ENCODE results near the gene PBX3. TPM values are rescaled to one million over a fixed set of nuclear protein-coding genes. Genes with fewer than 3 reads are reported as not detected.

The PBX3 gene
- total and polyA plus RNA-seq, 4 donors, result 7.3 to 18.9 (median 11.1) TPM

DNA sequence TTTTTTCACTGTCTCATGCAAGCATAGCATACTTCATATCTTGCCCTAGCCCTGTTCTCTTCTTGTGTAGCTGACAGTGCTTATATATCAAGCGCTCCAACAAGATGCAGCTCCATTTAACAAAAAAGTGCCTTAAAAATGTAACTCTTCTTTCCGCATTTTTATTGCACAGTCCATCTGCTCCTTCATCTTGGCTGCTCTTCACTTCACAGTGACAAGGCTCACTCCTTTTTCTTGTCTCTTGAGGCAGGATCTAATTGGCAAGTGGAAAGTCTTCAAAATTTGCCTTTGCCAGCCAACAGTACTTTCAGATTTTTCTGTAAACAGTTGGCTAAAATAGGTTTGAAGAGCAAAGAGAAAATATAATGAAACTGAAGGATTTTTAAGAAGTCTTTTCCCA lies 161.8 kb downstream of the PBX3 start:
- peaks cover 0 to 5% (median 1%) of the 10 kb centered on the region in 4 donors for H3K4me1 ChIP-seq (ENCODE audit: control insufficient read depth in 4 of 4, insufficient read depth in 4 of 4, low read length in 3 of 4)
- no peak overlapping the region for H3K9ac ChIP-seq (ENCODE audit: low read depth in 1 of 2, low read length in 2 of 2)
- H3K36me3 ChIP-seq (ENCODE audit: control insufficient read depth in 4 of 4, insufficient read depth in 3 of 4, low read depth in 1 of 4, low read length in 3 of 4), result no peaks in the 10 kb centered on the region
- no peak overlapping the region for H3K27ac ChIP-seq (ENCODE audit: low read depth in 1 of 2, low read length in 2 of 2)
- no peaks in the 10 kb centered on the region for H3K27me3 ChIP-seq (ENCODE audit: control insufficient read depth in 4 of 4, insufficient read depth in 4 of 4, low read length in 3 of 4)
- DNase-seq (ENCODE audit: low spot score), result no peak
- H3K4me3 ChIP-seq (ENCODE audit: low read depth in 1 of 3, low read length in 3 of 3), result no peak overlapping the region
- 97% methylated on average over 2 of the region's 2 CpGs for WGBS
- no peaks in the 10 kb centered on the region for H3K9me3 ChIP-seq (ENCODE audit: control insufficient read depth in 4 of 4, low read length in 3 of 4)
- TF ChIP-seq, protein P1, sequence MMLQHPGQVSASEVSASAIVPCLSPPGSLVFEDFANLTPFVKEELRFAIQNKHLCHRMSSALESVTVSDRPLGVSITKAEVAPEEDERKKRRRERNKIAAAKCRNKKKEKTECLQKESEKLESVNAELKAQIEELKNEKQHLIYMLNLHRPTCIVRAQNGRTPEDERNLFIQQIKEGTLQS (IDR thresholded peaks at IDR 0.05), result no peak
- TF ChIP-seq FOXA2 (IDR thresholded peaks at IDR 0.05) (no peak), EGR1 (IDR thresholded peaks at IDR 0.05; ENCODE audit: low read depth in 2 of 2) (no peak), FOXA1 (IDR thresholded peaks at IDR 0.05) (no peak), HNF4A (conservative IDR thresholded peaks at IDR 0.05) (no peak), SP1 (IDR thresholded peaks at IDR 0.05) (no peak), RAD21 (IDR thresholded peaks at IDR 0.05) (no peak)
- TF ChIP-seq, protein P2, sequence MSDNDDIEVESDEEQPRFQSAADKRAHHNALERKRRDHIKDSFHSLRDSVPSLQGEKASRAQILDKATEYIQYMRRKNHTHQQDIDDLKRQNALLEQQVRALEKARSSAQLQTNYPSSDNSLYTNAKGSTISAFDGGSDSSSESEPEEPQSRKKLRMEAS (IDR thresholded peaks at IDR 0.05), result no peak
- TF ChIP-seq, protein P3, sequence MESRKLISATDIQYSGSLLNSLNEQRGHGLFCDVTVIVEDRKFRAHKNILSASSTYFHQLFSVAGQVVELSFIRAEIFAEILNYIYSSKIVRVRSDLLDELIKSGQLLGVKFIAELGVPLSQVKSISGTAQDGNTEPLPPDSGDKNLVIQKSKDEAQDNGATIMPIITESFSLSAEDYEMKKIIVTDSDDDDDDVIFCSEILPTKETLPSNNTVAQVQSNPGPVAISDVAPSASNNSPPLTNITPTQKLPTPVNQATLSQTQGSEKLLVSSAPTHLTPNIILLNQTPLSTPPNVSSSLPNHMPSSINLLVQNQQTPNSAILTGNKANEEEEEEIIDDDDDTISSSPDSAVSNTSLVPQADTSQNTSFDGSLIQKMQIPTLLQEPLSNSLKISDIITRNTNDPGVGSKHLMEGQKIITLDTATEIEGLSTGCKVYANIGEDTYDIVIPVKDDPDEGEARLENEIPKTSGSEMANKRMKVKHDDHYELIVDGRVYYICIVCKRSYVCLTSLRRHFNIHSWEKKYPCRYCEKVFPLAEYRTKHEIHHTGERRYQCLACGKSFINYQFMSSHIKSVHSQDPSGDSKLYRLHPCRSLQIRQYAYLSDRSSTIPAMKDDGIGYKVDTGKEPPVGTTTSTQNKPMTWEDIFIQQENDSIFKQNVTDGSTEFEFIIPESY (IDR thresholded peaks at IDR 0.05), result no peak
- TF ChIP-seq, protein P4, sequence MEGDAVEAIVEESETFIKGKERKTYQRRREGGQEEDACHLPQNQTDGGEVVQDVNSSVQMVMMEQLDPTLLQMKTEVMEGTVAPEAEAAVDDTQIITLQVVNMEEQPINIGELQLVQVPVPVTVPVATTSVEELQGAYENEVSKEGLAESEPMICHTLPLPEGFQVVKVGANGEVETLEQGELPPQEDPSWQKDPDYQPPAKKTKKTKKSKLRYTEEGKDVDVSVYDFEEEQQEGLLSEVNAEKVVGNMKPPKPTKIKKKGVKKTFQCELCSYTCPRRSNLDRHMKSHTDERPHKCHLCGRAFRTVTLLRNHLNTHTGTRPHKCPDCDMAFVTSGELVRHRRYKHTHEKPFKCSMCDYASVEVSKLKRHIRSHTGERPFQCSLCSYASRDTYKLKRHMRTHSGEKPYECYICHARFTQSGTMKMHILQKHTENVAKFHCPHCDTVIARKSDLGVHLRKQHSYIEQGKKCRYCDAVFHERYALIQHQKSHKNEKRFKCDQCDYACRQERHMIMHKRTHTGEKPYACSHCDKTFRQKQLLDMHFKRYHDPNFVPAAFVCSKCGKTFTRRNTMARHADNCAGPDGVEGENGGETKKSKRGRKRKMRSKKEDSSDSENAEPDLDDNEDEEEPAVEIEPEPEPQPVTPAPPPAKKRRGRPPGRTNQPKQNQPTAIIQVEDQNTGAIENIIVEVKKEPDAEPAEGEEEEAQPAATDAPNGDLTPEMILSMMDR (IDR thresholded peaks at IDR 0.05; ENCODE audit: low read depth, low read length, missing input control), result no peak

DNA sequence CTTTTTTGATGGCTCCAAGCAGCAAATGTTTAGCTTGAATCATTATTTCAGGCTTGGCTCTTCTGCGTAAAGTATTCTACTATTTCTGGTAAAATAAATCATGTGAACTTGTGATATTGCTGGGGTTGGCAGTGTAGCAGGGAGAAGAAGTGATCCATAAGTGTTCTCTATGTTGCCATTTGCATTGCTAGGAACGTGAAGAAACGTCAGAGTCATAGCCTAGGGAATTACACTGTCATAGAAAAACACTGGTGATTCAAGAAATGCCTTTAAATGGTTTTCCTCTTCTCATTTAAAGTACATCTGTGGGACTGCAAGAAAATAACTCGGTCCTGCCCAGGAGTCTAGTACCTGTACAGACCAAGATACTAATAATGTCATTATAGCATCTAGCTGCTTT lies 162.3 kb downstream of the PBX3 start:
- H3K27ac ChIP-seq (ENCODE audit: low read depth in 1 of 2, low read length in 2 of 2), result no peak overlapping the region
- no peak for DNase-seq (ENCODE audit: low spot score)
- H3K9ac ChIP-seq (ENCODE audit: low read depth in 1 of 2, low read length in 2 of 2), result no peak overlapping the region
- peaks cover 0 to 9% (median 3%) of the 10 kb centered on the region in 4 donors for H3K4me1 ChIP-seq (ENCODE audit: control insufficient read depth in 4 of 4, insufficient read depth in 4 of 4, low read length in 3 of 4)
- H3K36me3 ChIP-seq (ENCODE audit: control insufficient read depth in 4 of 4, insufficient read depth in 3 of 4, low read depth in 1 of 4, low read length in 3 of 4), result no peaks in the 10 kb centered on the region
- H3K27me3 ChIP-seq (ENCODE audit: control insufficient read depth in 4 of 4, insufficient read depth in 4 of 4, low read length in 3 of 4), result no peaks in the 10 kb centered on the region
- 95% methylated on average over 4 of the region's 4 CpGs for WGBS
- no peaks in the 10 kb centered on the region for H3K9me3 ChIP-seq (ENCODE audit: control insufficient read depth in 4 of 4, low read length in 3 of 4)
- TF ChIP-seq, protein P1 (IDR thresholded peaks at IDR 0.05), result no peak
- TF ChIP-seq HNF4A (conservative IDR thresholded peaks at IDR 0.05), result no peak
- TF ChIP-seq RXRA (IDR thresholded peaks at IDR 0.05), result no peak
- no peak for TF ChIP-seq JUND (IDR thresholded peaks at IDR 0.05)
- no peak for TF ChIP-seq TAF1 (conservative IDR thresholded peaks at IDR 0.05)
- TF ChIP-seq, protein P5, sequence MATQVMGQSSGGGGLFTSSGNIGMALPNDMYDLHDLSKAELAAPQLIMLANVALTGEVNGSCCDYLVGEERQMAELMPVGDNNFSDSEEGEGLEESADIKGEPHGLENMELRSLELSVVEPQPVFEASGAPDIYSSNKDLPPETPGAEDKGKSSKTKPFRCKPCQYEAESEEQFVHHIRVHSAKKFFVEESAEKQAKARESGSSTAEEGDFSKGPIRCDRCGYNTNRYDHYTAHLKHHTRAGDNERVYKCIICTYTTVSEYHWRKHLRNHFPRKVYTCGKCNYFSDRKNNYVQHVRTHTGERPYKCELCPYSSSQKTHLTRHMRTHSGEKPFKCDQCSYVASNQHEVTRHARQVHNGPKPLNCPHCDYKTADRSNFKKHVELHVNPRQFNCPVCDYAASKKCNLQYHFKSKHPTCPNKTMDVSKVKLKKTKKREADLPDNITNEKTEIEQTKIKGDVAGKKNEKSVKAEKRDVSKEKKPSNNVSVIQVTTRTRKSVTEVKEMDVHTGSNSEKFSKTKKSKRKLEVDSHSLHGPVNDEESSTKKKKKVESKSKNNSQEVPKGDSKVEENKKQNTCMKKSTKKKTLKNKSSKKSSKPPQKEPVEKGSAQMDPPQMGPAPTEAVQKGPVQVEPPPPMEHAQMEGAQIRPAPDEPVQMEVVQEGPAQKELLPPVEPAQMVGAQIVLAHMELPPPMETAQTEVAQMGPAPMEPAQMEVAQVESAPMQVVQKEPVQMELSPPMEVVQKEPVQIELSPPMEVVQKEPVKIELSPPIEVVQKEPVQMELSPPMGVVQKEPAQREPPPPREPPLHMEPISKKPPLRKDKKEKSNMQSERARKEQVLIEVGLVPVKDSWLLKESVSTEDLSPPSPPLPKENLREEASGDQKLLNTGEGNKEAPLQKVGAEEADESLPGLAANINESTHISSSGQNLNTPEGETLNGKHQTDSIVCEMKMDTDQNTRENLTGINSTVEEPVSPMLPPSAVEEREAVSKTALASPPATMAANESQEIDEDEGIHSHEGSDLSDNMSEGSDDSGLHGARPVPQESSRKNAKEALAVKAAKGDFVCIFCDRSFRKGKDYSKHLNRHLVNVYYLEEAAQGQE (IDR thresholded peaks at IDR 0.05), result no peak
- no peak for TF ChIP-seq YY1 (IDR thresholded peaks at IDR 0.05)
- TF ChIP-seq GABPA (IDR thresholded peaks at IDR 0.05 in 1 of 2, conservative IDR thresholded peaks at IDR 0.05 in 1 of 2), result no peak
- no peak for TF ChIP-seq SP1 (IDR thresholded peaks at IDR 0.05)
- TF ChIP-seq, protein P2 (IDR thresholded peaks at IDR 0.05), result no peak
- no peak for TF ChIP-seq EGR1 (IDR thresholded peaks at IDR 0.05; ENCODE audit: low read depth in 2 of 2)
- TF ChIP-seq, protein P3 (IDR thresholded peaks at IDR 0.05), result no peak
- TF ChIP-seq HNF4G (IDR thresholded peaks at IDR 0.05), result no peak
- TF ChIP-seq, protein P4 (IDR thresholded peaks at IDR 0.05; ENCODE audit: low read depth, low read length, missing input control), result no peak
- no peak for TF ChIP-seq FOXA1 (IDR thresholded peaks at IDR 0.05)
- TF ChIP-seq FOXA2 (IDR thresholded peaks at IDR 0.05), result no peak
- no peak for TF ChIP-seq NR2F2 (IDR thresholded peaks at IDR 0.05)
- TF ChIP-seq RAD21 (IDR thresholded peaks at IDR 0.05), result no peak
- no peak overlapping the region for H3K4me3 ChIP-seq (ENCODE audit: low read depth in 1 of 3, low read length in 3 of 3)
